ENCODE data around the gene PALM3.

- no peak for TF ChIP-seq EZH2phosphoT487 (IDR thresholded peaks at IDR 0.05; ENCODE audit: borderline replicate concordance, low read depth, low read length)
- TF ChIP-seq, protein P1, sequence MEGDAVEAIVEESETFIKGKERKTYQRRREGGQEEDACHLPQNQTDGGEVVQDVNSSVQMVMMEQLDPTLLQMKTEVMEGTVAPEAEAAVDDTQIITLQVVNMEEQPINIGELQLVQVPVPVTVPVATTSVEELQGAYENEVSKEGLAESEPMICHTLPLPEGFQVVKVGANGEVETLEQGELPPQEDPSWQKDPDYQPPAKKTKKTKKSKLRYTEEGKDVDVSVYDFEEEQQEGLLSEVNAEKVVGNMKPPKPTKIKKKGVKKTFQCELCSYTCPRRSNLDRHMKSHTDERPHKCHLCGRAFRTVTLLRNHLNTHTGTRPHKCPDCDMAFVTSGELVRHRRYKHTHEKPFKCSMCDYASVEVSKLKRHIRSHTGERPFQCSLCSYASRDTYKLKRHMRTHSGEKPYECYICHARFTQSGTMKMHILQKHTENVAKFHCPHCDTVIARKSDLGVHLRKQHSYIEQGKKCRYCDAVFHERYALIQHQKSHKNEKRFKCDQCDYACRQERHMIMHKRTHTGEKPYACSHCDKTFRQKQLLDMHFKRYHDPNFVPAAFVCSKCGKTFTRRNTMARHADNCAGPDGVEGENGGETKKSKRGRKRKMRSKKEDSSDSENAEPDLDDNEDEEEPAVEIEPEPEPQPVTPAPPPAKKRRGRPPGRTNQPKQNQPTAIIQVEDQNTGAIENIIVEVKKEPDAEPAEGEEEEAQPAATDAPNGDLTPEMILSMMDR (conservative IDR thresholded peaks at IDR 0.05; ENCODE audit: low read length) = no peak
Observed at GRCh38 chr19:14080887-14081796, 19.3 kb upstream of the PALM3 start.

All from OCI-LY7 (cell line).